CD8-positive, alpha-beta memory T cell (primary cell): ENCODE data around the gene DNAJA1. TPM values are rescaled to one million over a fixed set of nuclear protein-coding genes. Genes with fewer than 3 reads are reported as not detected.
A peak's percentile ranks its signal among the peaks of the same experiment; 100 is the strongest.
"Not testable (repeated sequence)": the region's sequence is repeated elsewhere in the genome, so short reads cannot be mapped to it uniquely, and the experiment has no call there.

Experiments
- CTCF ChIA-PET: fragments of 350-600 bp; sonication (Branson Sonifier 250); formaldehyde crosslinking; loops from one replicate; lab custom pipeline; 2021; ENCODE audit warnings: antibody characterized with exemption; lab: Charles Lee
- POLR2A ChIA-PET: fragments of 350-600 bp; sonication (Branson Sonifier 250); formaldehyde crosslinking; loops from one replicate; lab custom pipeline; 2021; ENCODE audit warnings: antibody characterized with exemption; lab: Charles Lee
- DNase-seq, 5 donors: peaks; one replicate each; pipeline versions ENCODE4 v3.0.0 to v3.0.0-alpha.2; 2020 to 2022; ENCODE audit warnings: mixed read lengths in 1 of 5
- H3K27ac ChIP-seq: one replicate; pipeline ENCODE4 v1.7.0; 2013; ENCODE audit warnings: low read depth, mild to moderate bottlenecking, low read length, moderate library complexity
- H3K27me3 ChIP-seq: 2 replicates; pipeline ENCODE4 v1.7.0; 2013; ENCODE audit warnings: low read length, mild to moderate bottlenecking; ENCODE audit not compliant: insufficient read depth, poor library complexity, severe bottlenecking
- H3K36me3 ChIP-seq: 2 replicates; pipeline ENCODE4 v1.7.0; 2013; ENCODE audit warnings: mild to moderate bottlenecking, low read length, moderate library complexity; ENCODE audit not compliant: insufficient read depth
- H3K4me1 ChIP-seq: 2 replicates; pipeline ENCODE4 v1.7.0; 2013; ENCODE audit warnings: mild to moderate bottlenecking, low read length, moderate library complexity; ENCODE audit not compliant: insufficient read depth
- H3K4me3 ChIP-seq: 2 replicates; pipeline ENCODE4 v1.7.0; 2013; ENCODE audit warnings: mild to moderate bottlenecking, low read length
- H3K9me3 ChIP-seq: 2 replicates; pipeline ENCODE4 v1.7.0; 2013; ENCODE audit warnings: mild to moderate bottlenecking, low read length
- H3K27ac Mint-ChIP-seq, 8 donors: one replicate each; pipeline ENCODE4 v1.8.0; 2020 to 2021; ENCODE audit warnings: mixed read lengths in 8 of 8, mild to moderate bottlenecking in 6 of 8, inconsistent platforms in 3 of 8, moderate library complexity in 3 of 8
- H3K27me3 Mint-ChIP-seq, 2 donors: one replicate each; pipeline ENCODE4 v1.8.0; 2020 to 2021; ENCODE audit warnings: mixed read lengths in 2 of 2, mild to moderate bottlenecking in 1 of 2, moderate library complexity in 1 of 2
- H3K36me3 Mint-ChIP-seq, 3 donors: one replicate each; pipeline ENCODE4 v1.8.0; 2020 to 2021; ENCODE audit warnings: mixed read lengths in 3 of 3, inconsistent platforms in 1 of 3, mild to moderate bottlenecking in 1 of 3
- H3K4me1 Mint-ChIP-seq, 3 donors: one replicate each; pipeline ENCODE4 v1.8.0; 2020 to 2021; ENCODE audit warnings: mixed read lengths in 3 of 3, inconsistent platforms in 1 of 3, mild to moderate bottlenecking in 1 of 3
- H3K4me3 Mint-ChIP-seq, 7 donors: one replicate each; pipeline ENCODE4 v1.8.0; 2020 to 2021; ENCODE audit warnings: mixed read lengths in 7 of 7, mild to moderate bottlenecking in 6 of 7, moderate library complexity in 4 of 7, inconsistent platforms in 2 of 7
- H3K9me3 Mint-ChIP-seq, 5 donors: one replicate each; pipeline ENCODE4 v1.8.0; 2020 to 2022; ENCODE audit warnings: mixed read lengths in 5 of 5, mild to moderate bottlenecking in 3 of 5, moderate library complexity in 2 of 5, inconsistent platforms in 1 of 5
- polyA plus RNA-seq: library from polyadenylated mRNA; unstranded; fragments of 300-500 nt; fragmentation: Illumina TruSeq; gene quantifications from one replicate; pipeline ENCODE4 v1.2.3, GENCODE V29; 2021
- total RNA-seq, 2 experiments: library from RNA; stranded (reverse); gene quantifications; one replicate each; pipeline ENCODE4 v1.2.3, GENCODE V29; 2021

The DNAJA1 gene
- total RNA-seq (100 to 1,000 TPM; 318 to 332 TPM), polyA plus RNA-seq (106 TPM)

DNA sequence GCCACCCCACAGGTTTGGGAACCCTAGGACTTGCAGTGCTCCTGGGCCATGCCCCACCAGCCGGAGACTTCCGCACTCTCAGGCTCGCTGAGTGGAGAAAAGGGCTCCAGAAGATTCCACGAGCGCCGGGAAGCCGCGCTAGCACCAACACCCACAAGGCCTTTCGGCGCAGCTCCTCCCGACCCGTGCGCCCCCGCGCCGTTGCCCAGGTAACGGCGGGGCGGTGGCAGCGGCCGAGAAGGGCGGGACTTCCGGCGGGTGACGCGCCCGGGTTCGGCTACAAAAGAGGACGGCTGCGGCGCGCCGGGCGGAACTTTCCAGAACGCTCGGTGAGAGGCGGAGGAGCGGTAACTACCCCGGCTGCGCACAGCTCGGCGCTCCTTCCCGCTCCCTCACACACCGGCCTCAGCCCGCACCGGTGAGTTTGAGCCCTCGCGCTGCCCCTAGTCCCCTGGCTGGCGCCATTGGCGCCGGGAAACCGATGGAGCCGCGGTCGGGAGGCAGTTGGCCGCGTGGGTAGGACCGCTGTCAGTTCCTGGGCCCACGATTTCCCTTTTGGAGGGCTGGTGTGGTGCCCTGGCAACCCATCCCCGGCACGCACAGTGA lies at the start of gene DNAJA1:
Gene DNAJA1 (plus strand): TSS at position 308 of the 606 bp plus-strand sequence. CDS start 1,212 bp downstream, outside the sequence.
- H3K27ac ChIP-seq, result peak within 1 kb of the TSS; percentile 99
- DNase-seq, result peak; percentile 92 to 97 (median 96)
- H3K4me3 ChIP-seq, result peak within 1 kb of the TSS; percentile 94
- Mint-ChIP-seq H3K9me3 (no peaks in the 10 kb centered on the region), H3K4me1 (peaks cover 66 to 83% (median 82%) of the 10 kb centered on the region in 3 donors), H3K36me3 (peaks cover 4 to 55% (median 13%) of the 10 kb centered on the region in 3 donors), H3K27me3 (peaks cover 0 to 7% of the 10 kb centered on the region in 2 donors), H3K27ac (peak within 1 kb of the TSS; percentile 94 to 99 (median 98)), H3K4me3 (peak within 1 kb of the TSS; percentile 93 to 99 (median 97))
- no peaks in the 10 kb centered on the region for H3K9me3 ChIP-seq
- peaks cover 54% of the 10 kb centered on the region for H3K4me1 ChIP-seq
- H3K36me3 ChIP-seq, result peaks cover 23% of the 10 kb centered on the region
- ChIA-PET POLR2A (interaction anchor here (1.0 to 2.0 kb wide), 8 partner anchors 9 to 265 kb away, joined by 4 to 13 read pairs (median 8); partner anchors contain the start of genes APTX, B4GALT1, BAG1 and CHMP5), CTCF (interaction anchor here (0.9 to 1.8 kb wide), 4 partner anchors 15 to 32 kb away, joined by 3 to 4 read pairs (median 4); partner anchors contain the start of gene APTX)
- H3K27me3 ChIP-seq, result no peaks in the 10 kb centered on the region

DNA sequence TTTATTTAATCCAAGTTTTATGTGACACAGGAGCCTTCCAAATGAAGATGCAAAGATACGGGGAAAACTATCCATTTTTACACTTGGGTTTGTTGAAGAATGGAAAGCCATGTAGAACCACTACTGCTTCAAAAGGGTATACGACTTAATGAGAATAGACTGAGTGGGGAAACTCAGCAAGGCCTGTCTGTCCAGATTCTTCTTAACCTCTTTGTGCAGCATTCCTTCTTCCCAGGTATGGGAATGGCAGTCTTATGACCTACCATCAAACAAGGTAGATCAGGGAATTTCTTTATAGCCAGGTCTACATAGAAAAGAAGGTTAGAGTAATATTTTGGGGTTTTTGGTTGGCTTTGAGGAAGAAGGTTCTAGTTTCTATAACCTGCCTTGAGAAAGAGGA lies 47.0 kb upstream of the DNAJA1 start:
- Mint-ChIP-seq H3K4me3 (no peak overlapping the region), H3K27me3 (no peaks in the 10 kb centered on the region), H3K4me1 (peaks cover 0 to 2% (median 0%) of the 10 kb centered on the region in 3 donors), H3K36me3 (peaks cover 7 to 70% (median 13%) of the 10 kb centered on the region in 3 donors), H3K27ac (peak overlapping the region in 3 of 8 donors; percentile 43 to 63 (median 50)), H3K9me3 (no peaks in the 10 kb centered on the region)
- ChIA-PET CTCF (no interaction called here), POLR2A (no interaction called here)
- H3K9me3 ChIP-seq, result no peaks in the 10 kb centered on the region
- no peak overlapping the region for H3K4me3 ChIP-seq
- no peaks in the 10 kb centered on the region for H3K27me3 ChIP-seq
- H3K27ac ChIP-seq, result no peak overlapping the region
- H3K4me1 ChIP-seq, result no peaks in the 10 kb centered on the region
- DNase-seq, result no peak
- H3K36me3 ChIP-seq, result peaks cover 12% of the 10 kb centered on the region

DNA sequence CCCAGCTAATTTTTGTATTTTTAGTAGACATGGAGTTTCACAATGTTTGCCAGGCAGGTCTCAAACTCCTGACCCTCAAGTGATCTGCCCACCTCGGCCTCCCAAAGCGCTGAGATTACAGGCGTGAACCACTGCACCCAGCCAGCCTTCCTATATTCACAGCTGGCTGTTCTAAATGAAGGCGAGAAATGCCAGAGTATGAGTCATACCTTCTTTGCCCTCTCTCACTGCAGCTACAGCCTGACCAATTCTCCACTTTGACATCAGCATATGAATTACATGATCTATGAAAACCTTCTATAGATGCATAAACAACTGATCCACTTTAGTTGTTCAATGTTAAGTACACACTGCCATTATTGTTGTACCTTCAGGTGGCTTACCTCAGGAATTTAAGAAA lies 38.1 kb upstream of the DNAJA1 start:
- no peak for DNase-seq
- Histone ChIP-seq H3K9me3 (no peaks in the 10 kb centered on the region), H3K27ac (no peak overlapping the region), H3K4me3 (no peak overlapping the region), H3K27me3 (no peaks in the 10 kb centered on the region), H3K36me3 (peaks cover 53% of the 10 kb centered on the region), H3K4me1 (no peaks in the 10 kb centered on the region)
- Mint-ChIP-seq H3K27me3 (no peaks in the 10 kb centered on the region), H3K27ac (peak overlapping the region in 1 of 8 donors; percentile 46), H3K9me3 (no peaks in the 10 kb centered on the region), H3K36me3 (peaks cover 9 to 83% (median 39%) of the 10 kb centered on the region in 3 donors), H3K4me1 (peaks cover 5 to 14% (median 11%) of the 10 kb centered on the region in 3 donors), H3K4me3 (no peak overlapping the region)
- CTCF ChIA-PET, result no interaction called here
- POLR2A ChIA-PET, result no interaction called here

DNA sequence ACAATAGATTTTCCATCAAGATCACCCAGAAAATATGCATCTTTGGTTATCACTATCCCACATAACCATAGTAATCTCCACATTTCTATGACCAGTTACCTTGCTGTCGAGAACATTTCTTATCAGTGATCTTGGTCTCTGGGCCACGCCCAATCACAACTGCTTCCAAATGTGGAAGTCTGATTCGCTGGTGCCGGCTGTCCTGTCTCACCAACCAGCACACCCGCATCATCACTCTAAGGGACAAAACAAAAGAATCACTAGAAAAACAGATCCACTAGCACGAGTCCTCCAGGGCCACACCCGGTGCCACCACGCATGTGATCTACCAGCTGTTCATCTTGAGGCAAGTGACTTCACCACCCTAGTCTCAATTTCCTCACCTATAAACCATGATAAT lies 35.4 kb upstream of the DNAJA1 start:
- Histone ChIP-seq H3K9me3 (no peaks in the 10 kb centered on the region), H3K27ac (no peak overlapping the region), H3K4me3 (no peak overlapping the region), H3K27me3 (no peaks in the 10 kb centered on the region), H3K36me3 (peaks cover 46% of the 10 kb centered on the region), H3K4me1 (no peaks in the 10 kb centered on the region)
- DNase-seq, result no peak
- Mint-ChIP-seq H3K9me3 (no peaks in the 10 kb centered on the region), H3K4me1 (peaks cover 12 to 35% (median 30%) of the 10 kb centered on the region in 3 donors), H3K27me3 (no peaks in the 10 kb centered on the region), H3K4me3 (no peak overlapping the region), H3K36me3 (peaks cover 0 to 82% (median 31%) of the 10 kb centered on the region in 3 donors), H3K27ac (peak overlapping the region in 1 of 8 donors; percentile 22)
- CTCF ChIA-PET, result no interaction called here
- POLR2A ChIA-PET, result no interaction called here

DNA sequence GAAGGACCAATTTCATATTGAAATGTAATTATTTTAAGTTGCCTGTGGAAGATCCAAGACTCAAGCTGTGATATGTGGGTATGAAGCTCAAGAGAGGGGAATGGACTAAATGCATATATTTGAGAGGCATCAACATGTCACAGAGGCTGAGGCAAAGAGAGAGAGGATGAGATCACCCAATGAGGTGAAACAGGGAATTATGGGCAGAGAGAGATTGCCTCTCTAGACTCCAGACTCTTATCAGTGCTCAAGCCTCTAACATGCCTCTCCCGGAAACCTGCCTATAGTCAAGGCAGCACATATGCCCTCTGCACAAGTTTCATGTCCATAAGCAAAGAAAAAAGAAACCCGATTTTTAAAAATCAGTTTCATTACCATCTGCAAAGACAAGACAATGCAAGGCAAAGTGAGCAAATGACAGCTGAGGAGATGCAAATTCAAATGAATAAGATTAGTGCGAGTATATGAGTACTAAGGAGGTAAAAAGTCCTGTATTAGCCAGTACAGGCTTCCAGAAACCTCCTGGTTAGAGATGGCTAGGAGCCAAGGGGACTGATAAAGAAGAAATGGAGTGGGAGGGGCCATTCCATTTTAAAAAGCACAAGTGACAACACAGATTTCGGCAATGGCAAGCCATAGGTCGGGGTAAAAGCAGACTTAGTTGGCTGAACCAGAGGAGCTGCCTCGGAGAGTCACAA lies 33.0 kb upstream of the DNAJA1 start:
- Histone ChIP-seq H3K27ac (no peak overlapping the region), H3K36me3 (peaks cover 45% of the 10 kb centered on the region), H3K9me3 (no peaks in the 10 kb centered on the region), H3K27me3 (no peaks in the 10 kb centered on the region), H3K4me1 (no peaks in the 10 kb centered on the region), H3K4me3 (no peak overlapping the region)
- Mint-ChIP-seq H3K4me1 (peaks cover 16 to 49% (median 43%) of the 10 kb centered on the region in 3 donors), H3K27ac (peak overlapping the region in 2 of 8 donors; percentile 18 to 38), H3K36me3 (peaks cover under 1 to 85% (median 39%) of the 10 kb centered on the region in 3 donors), H3K4me3 (no peak overlapping the region), H3K27me3 (no peaks in the 10 kb centered on the region), H3K9me3 (no peaks in the 10 kb centered on the region)
- CTCF ChIA-PET, result interaction anchor here (1.7 kb wide), 1 partner anchor 33 kb away, joined by 4 read pairs; the partner anchor contains the start of gene DNAJA1
- POLR2A ChIA-PET, result no interaction called here
- no peak for DNase-seq

DNA sequence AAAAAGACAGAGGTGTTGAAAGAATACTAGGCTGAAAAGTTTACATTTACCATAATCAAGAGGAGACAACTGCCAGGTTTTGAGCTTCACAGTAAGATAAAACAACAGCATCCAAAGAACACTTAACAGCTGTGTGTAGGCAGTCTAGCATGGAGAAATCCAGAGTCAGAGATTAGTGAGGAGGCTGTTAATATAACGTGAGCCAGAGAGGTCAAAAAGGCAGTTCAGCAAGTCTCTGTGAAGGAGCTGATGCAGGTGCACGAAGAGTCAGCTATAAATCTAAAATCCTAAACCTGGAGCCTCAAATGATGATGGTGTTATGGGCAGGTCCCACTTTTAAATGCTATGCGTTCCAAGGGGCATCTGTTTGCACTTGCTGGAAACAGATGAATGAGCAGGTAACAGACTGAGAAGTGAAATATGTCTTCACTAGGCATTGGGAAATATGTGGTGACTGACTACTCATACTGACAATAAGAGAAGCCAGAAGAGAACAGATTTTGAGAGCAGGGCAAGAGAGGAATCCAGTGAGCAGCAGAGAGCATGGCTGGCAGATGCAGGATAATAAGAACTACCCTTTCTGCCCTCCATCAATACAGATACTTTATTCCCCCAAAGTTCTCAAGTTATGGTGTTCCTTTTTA lies 32.4 kb upstream of the DNAJA1 start:
- H3K4me3 Mint-ChIP-seq, result no peak overlapping the region
- peaks cover 22 to 56% (median 48%) of the 10 kb centered on the region in 3 donors for H3K4me1 Mint-ChIP-seq
- no peak for DNase-seq
- ChIA-PET POLR2A (no interaction called here), CTCF (interaction anchor here (1.7 kb wide), 1 partner anchor 32 kb away, joined by 4 read pairs; the partner anchor contains the start of gene DNAJA1)
- no peak overlapping the region for H3K27ac ChIP-seq
- peaks cover 43% of the 10 kb centered on the region for H3K36me3 ChIP-seq
- no peaks in the 10 kb centered on the region for H3K27me3 ChIP-seq
- no peaks in the 10 kb centered on the region for H3K27me3 Mint-ChIP-seq
- H3K9me3 ChIP-seq, result no peaks in the 10 kb centered on the region
- H3K27ac Mint-ChIP-seq, result peak overlapping the region in 3 of 8 donors; percentile 18 to 69 (median 38)
- no peaks in the 10 kb centered on the region for H3K4me1 ChIP-seq
- H3K36me3 Mint-ChIP-seq, result peaks cover 7 to 85% (median 37%) of the 10 kb centered on the region in 3 donors
- H3K4me3 ChIP-seq, result no peak overlapping the region
- H3K9me3 Mint-ChIP-seq, result no peaks in the 10 kb centered on the region

DNA sequence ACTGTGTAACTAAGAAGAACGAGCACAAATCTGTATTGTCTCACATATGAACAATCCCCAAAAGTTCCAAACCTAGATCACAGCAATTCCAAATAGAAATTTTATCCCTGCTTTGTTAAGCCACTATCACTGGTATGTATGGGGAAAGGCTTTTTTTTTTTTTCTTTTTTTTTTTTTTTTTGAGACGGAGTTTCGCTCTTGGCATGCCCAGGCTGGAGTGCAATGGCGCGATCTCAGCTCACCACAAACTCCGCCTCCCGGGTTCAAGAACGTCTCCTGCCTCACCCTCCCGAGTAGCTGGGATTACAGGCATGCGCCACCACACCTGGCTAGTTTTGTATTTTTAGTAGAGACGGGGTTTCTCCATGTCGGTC lies 24.4 kb upstream of the DNAJA1 start:
- H3K4me1 Mint-ChIP-seq, result peaks cover 34 to 57% (median 54%) of the 10 kb centered on the region in 3 donors
- H3K27me3 ChIP-seq, H3K9me3 ChIP-seq, H3K9me3 Mint-ChIP-seq, H3K27me3 Mint-ChIP-seq: not testable (repeated sequence)
- peaks cover 16% of the 10 kb centered on the region for H3K36me3 ChIP-seq
- H3K36me3 Mint-ChIP-seq, result peaks cover 11 to 40% (median 19%) of the 10 kb centered on the region in 3 donors
- CTCF ChIA-PET, result interaction anchor here (0.9 to 1.6 kb wide), 2 partner anchors 24 to 429 kb away, joined by 3 read pairs; partner anchors contain the start of gene DNAJA1
- H3K27ac ChIP-seq, result peak overlapping the region; percentile 96
- H3K4me1 ChIP-seq, result peaks cover 16% of the 10 kb centered on the region
- peak overlapping the region; percentile 96 for H3K4me3 ChIP-seq
- peak in 2 of 5 donors; percentile 14 to 50 for DNase-seq
- POLR2A ChIA-PET, result interaction anchor here (1.4 to 2.7 kb wide), 2 partner anchors 24 to 25 kb away, joined by 4 to 13 read pairs; partner anchors contain the start of gene DNAJA1
- H3K27ac Mint-ChIP-seq, result peak overlapping the region; percentile 97 to 100 (median 99)
- peak overlapping the region; percentile 92 to 100 (median 98) for H3K4me3 Mint-ChIP-seq
